GM18907 (cell line): ENCODE data around the gene C1orf74.

ENCODE experiments used
- ATAC-seq: cut with Tn5 transposase; IDR thresholded peaks from one replicate; pipeline ENCODE4 v1.9.1; 2021; ENCODE audit warnings: mild to moderate bottlenecking, moderate library complexity; ENCODE audit not compliant: unreplicated experiment

C1orf74 gene

DNA sequence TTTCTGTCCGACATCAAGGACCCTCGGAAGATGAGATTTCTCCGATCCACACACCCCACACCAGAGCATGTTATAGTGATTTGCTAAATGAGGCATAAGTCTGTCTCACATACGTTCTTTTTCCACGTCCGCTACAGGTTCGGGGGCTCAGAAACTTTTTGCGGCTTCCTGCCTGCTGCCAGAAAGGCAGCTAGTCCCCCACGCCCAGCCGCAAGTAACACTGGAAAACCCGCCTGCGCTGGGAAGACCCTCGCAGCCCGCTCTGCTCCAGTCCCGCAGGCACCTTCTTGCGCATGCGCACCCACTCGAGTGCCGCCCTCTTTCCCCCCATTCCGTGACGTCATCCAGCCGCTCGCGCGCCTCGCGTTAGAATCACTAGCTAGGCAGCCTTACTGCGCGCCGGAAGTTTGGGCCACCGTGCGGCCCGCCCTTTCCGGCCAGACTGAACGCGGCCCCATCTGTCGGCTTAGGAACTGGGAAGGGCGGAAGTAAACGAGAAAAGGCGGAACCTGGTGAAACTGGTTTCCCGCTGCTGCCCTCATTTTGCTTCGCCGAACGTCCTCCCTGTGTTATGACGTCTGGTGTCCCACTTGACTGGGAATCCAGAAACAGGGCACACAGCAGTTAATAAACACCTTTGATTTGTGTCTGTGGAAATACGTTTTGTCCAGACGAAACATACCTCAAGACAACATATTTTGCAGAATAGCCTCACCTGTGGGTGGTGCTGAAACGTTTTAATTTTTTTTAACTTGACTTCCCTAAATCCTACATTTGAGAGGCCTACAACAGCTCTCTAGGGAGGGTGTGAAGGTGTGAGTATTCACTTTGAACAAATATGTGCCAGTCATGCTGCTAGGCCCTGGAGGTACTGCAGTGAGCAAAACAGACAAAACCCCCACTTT is at the start of gene C1orf74:
C1orf74 (minus strand) TSS at position 295 of the 905 bp plus-strand sequence. CDS start 925 bp downstream, outside the sequence.
- ATAC-seq = peak; percentile 99

DNA sequence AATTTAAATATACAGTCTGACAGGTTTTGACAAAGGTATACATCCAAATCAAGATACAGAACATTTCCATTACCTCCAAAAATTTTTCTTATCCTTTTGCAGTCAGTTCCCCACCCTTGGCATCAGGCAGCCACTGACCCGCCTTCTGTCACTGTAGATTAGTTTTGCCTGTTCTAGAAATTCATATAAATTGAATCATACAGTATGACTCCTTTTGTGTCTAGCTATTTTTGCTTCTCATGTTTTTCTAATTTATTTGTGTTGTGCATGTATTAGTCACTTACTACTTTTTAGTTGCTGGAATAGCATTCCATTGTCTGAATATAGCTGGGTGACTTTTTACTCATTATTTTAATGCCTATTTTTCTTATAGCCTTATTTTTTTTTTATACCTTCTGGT is 47.3 kb upstream of the C1orf74 start:
- no peak for ATAC-seq

DNA sequence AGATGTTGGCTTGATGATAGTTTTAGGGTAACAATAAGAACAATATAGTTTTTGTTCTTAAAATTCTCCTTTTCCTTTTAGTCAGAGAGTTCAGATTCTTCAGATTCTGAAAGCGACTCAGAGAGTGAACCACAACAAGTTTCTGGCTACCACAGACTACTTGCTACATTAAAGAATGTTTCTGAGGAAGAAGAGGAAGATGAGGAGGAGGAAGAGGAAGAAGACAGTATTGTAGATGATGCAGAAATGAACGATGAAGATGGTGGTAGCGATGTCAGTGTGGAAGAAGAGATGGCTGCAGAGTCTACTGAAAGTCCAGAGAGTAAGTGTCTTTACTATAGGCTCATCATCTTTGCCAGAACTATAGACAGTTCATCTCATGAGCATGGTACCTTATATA is 46.4 kb upstream of the C1orf74 start:
- ATAC-seq = no peak

- ATAC-seq = no peak
Observed at GRCh38 chr1:209829716-209830115, 45.4 kb upstream of the C1orf74 start.

DNA sequence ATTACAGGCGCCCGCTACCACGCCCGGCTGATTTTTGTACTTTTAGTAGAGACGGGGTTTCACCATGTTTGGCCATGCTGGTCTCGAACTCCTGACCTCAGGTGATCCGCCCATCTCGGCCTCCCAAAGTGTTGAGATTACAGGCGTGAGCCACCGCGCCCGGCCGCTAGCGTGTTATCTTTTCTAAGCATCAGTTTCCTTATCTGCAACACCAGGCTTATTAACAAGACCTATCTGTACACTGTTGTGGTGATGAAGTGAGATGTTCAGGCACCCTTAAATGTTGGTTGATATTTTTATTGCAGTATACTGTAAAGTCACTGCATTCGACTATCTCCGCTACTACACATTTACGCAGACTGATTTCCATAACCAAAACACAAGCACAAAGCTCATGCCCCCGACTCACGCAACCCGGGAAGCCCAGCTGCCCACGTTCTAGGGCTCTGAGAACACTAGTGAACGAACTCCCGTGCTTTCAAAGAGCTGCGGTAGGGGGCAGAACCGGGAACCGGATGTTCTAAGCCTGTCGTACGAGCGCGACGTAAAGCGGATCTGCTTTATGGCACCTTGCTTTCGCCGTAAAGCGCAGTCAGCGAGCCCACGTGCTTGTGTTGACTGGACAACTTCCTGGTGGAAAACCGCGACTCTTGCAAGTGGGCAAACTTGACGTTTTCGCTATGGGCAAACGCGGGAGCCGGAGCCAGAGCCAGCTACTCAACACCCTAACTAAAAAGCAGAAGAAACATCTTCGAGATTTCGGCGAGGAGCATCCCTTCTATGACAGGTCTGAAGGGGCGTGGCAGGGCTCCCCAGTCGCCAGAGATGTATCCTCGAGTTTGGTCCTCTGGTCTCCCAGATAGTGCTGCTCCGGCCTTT is 43.3 kb upstream of the C1orf74 start, which contains the start of gene UTP25:
UTP25 (plus strand) TSS at position 589 of the 879 bp plus-strand sequence; CDS start at position 681, 92 bp downstream.
- peak; percentile 93 for ATAC-seq

DNA sequence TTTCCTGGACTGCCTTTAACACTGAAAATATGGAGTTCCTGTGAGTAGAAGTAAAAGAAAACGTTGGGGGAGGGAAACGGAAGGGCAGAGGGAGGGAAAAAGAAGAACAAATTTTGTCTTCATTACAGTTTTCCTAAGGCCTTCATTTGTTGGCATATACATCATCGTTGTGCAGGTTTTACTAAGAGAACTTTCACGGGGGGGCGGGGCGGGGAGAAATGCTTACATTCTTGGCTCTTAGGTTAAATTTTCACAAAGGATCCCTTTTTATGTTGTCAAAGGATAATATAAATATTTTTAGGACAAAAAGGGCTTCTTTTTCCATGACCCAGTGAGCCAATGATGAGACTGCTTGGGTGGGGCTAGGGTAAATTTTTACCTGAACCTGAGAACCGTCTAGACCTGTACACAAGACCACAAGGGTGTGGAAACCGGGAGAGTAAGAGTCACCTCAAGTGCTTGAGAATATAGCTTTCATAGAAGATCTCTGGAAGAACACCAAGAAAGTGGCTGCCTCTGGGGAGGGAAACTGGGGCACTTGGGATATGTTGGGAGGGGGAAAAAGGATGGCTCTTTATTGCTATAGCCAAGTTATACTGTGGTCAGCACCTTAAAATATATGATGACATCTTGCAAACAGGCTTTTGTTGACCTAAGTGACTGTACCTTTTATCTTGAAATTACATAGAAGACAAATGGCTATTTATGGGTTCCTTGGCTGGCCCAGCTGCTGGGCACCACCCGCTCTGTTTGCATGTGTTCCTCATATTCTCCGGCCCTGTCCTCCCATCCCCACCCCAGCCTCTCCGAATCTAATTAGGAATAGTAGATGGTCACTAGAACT is 41.5 kb upstream of the C1orf74 start:
- no peak for ATAC-seq

GRCh38 chr1:209823143-209824041 is 39.0 kb upstream of the C1orf74 start:
- peak; percentile 42 for ATAC-seq

DNA sequence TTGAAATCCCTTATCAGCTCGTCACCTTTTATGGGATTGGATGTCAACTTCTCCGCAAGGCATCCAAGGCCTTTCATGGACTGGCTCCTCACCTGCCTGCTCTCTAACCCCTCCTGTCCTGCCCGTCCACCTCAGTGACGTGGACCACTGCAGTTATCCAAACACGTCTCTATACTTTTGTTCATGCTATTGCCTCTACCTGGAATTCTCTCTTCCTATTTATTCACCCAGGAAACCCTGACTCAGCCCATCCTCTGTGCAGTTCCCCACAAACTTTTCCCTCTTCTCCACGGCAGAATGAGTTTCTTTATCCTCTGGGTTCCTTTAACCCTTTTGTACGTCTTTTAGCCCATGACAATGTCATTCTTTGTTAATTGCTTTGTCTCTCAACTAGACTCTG is 38.3 kb upstream of the C1orf74 start:
- no peak for ATAC-seq

- no peak for ATAC-seq
Observed at GRCh38 chr1:209820986-209821385, 36.6 kb upstream of the C1orf74 start.

DNA sequence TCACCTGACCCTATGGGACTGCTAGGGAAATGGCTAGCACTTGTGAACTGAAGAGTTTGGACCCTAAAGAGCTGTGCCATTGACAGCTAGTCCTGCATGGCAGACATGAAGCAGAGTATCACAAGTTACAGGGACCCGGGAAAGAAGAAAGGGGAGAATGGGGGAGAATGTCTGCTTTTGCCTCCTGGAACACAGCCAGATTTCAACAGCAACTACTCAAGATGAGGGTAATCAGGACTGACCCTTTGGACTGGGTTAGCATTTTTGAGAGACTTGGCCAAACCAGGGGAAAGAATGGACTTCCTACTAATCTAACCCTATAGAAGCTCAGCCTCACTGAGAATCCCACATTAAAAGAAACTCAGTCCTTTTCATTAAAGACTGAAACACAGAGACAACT is 34.7 kb upstream of the C1orf74 start:
- ATAC-seq = no peak

DNA sequence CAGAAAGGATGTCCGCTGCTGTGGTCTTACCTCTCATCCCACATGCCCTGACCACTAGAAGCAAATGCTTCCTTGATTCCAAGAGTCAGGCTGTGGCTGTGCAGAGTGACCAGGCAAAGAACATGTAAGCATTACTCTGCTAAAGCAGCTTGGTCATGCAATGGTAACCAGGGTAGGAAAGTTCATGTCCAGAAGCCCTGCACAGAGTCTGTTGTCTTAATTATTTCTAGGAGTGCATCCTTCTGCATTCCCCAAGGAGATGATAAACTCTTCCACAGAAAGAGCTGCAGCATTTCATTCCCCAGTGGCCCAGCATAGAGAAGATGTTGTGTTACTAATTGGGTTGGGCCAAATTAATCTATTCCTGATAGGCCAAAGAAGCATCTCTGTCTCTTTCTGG is 33.3 kb upstream of the C1orf74 start:
- no peak for ATAC-seq

DNA sequence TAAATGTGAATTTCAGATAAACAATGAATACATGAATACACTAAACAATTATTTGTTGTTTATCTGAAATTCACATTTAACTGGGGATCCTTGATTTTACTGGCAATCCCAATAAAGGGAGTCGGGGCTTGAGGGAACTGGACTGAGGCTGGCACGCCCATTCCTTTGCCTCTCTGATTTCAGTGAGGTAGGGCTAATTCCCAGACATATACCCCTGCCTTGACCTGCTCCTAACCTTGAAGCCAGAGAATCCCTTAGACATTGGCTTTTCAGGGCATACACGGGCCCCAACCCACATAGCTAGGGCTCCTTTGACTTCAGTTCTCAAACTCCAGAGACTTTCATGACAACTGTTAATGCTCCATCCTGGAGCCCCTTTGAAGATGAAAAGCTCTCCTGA is 32.6 kb upstream of the C1orf74 start:
- ATAC-seq = no peak

- ATAC-seq = no peak
Observed at GRCh38 chr1:209815931-209816341, 31.6 kb upstream of the C1orf74 start.

DNA sequence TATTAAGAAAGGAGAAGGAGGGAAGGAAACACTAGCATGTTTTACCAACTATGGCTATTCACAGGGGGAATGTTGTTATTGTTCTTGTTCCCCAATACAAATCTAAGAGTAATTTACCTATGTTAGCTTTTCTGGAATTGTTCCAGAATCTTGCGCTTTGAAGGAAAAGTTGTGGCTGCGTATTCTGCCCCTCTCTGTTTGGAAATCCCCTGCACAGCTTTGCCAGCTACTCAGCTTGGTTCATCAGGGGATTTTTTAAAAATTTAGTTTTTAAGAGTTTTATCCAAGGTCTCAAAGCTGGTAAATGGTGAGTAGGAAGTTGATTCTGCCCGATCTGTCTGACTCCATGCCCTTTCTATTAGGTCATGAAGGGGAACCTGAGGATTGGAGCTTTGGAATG is 31.1 kb upstream of the C1orf74 start:
- no peak for ATAC-seq

GRCh38 chr1:209813902-209814301 is 29.5 kb upstream of the C1orf74 start:
- ATAC-seq = no peak

GRCh38 chr1:209810783-209811182 is 26.4 kb upstream of the C1orf74 start:
- ATAC-seq = no peak

DNA sequence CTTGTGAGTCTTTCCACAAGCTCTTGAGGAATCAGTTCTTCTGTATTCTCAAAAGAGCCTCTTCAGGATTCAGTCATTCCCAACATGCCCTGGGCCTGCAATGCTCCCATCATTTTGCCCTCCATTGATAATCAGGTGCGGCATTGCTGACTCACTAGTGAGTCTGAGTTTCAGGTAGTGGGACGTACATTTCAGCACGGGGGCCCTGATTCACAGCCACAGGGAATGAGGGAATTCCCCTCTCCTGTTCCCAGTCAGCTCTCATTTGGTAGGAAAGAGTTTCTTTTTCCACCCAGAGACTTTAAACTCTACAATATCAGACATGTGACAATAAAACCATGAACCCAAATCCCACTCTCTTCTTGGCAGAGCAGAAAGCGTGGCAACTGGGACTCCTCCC is 25.3 kb upstream of the C1orf74 start:
- ATAC-seq = no peak

GRCh38 chr1:209808059-209808581 is 23.8 kb upstream of the C1orf74 start:
- ATAC-seq = no peak

DNA sequence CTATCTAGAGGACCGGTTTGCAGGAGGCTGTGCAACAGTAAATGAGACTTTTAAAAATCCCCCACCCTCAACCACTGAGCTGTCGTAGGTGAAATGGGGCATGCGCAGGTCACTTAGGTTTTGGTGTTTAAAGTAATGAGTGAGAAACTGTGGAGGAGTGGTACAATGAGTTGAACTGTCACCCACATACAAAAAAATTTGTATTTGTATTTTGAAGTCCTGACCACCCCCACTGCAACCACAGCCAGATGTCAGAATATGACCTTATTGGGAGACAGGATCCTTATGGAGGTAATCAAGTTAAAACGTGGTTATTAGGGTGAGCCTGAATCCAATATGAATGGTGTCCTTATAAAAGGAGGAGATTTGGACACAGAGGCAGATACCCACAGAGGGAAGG is 23.1 kb upstream of the C1orf74 start:
- no peak for ATAC-seq
